ENCODE data around the gene DENND1B. TPM values are rescaled to one million over a fixed set of nuclear protein-coding genes. Genes with fewer than 3 reads are reported as not detected.

DENND1B gene
- total and polyA plus RNA-seq, 2 experiments from 2014 or later, result 9.2 to 21.3 TPM

DNA sequence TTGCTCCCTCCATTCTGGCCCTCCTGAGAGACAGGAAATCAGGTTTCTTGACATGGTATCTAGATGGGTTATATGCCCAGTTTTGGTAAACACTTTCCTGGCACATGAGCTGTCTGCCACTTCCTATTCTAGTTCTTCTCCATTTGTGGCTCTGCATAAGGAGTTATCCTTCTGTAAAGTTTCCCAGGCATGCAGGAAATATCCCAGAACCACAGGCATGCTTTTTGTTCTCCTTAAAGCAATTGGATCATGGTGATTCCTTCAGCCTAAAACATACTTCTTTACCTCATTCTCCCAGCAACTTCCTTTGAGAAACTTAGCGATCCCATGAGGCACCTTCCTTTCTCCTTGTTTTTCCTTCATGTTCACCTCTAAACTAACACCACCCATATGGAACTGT is 307.4 kb downstream of the DENND1B start:
- in situ Hi-C loops (cut with MboI), result no loop called here
- Histone ChIP-seq H3K9ac (no peak overlapping the region), H3K9me3 (ENCODE audit: low read depth) (no peaks in the 10 kb centered on the region), H4K20me1 (ENCODE audit: insufficient read depth) (no peaks in the 10 kb centered on the region), H3K4me3 (no peak overlapping the region), H2AFZ (peak overlapping the region; percentile 28; the same call in 1 of the 2 replicates), H3K9me2 (ENCODE audit: insufficient read depth) (no peaks in the 10 kb centered on the region), H3K27me3 (replicated peaks; ENCODE audit: insufficient read depth) (no peaks in the 10 kb centered on the region), H3K79me2 (ENCODE audit: insufficient read depth) (no peaks in the 10 kb centered on the region), H3K4me2 (ENCODE audit: unreplicated experiment) (no peak overlapping the region), H3K36me3 (ENCODE audit: low read depth) (no peaks in the 10 kb centered on the region), H3K4me1 (ENCODE audit: insufficient read depth) (peaks cover 12% of the 10 kb centered on the region; the same call in 1 of the 2 replicates), H3F3A (ENCODE audit: insufficient read depth) (0 out of 2 replicates have a peak, but pooled peaks cover 6% of the 10 kb centered on the region), H3K27ac (peak overlapping the region; percentile 17; the same call in 1 of the 2 replicates)
- DNase-seq, result peak; percentile 51
- TF ChIP-seq EZH2phosphoT487 (IDR thresholded peaks at IDR 0.05; ENCODE audit: insufficient read depth, low read depth) (no peak), EZH2 (IDR thresholded peaks at IDR 0.05; ENCODE audit: insufficient read depth, poor library complexity, severe bottlenecking) (no peak)
- 7 to 13% methylated on average over 1 of the region's 1 CpG for WGBS, 2 experiments (ENCODE audit: low coverage in 1 of 2, low lambda C conversion rate in 2 of 2, missing lambda C conversion rate in 2 of 2)

DNA sequence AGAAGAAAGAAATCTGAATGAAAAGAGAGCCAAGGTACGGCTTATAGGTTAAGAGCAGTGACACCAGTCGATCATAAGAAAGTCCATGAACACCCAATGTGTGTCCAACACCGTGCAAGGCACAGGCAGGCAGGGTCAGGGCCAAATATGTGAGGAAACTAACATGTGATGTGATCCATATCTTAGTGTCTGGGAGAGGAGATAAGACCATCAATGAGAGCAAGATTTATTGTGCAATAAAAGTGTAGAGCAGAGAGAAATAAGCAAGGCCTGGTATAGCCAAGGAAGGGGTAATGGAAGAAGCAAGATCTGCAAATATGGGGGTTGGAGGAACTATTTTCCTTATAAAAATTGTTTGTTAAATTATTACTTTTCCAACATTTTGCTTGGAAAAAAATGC is 308.5 kb downstream of the DENND1B start:
- H3K9me3 ChIP-seq (ENCODE audit: low read depth), result no peaks in the 10 kb centered on the region
- no peaks in the 10 kb centered on the region for H4K20me1 ChIP-seq (ENCODE audit: insufficient read depth)
- H3K4me1 ChIP-seq (ENCODE audit: insufficient read depth), result peaks cover 12% of the 10 kb centered on the region; the same call in 1 of the 2 replicates
- no peak overlapping the region for H3K9ac ChIP-seq
- TF ChIP-seq EZH2 (IDR thresholded peaks at IDR 0.05; ENCODE audit: insufficient read depth, poor library complexity, severe bottlenecking) (no peak), EZH2phosphoT487 (IDR thresholded peaks at IDR 0.05; ENCODE audit: insufficient read depth, low read depth) (no peak)
- H3K27me3 ChIP-seq (replicated peaks; ENCODE audit: insufficient read depth), result no peaks in the 10 kb centered on the region
- no peaks in the 10 kb centered on the region for H3K9me2 ChIP-seq (ENCODE audit: insufficient read depth)
- H3K36me3 ChIP-seq (ENCODE audit: low read depth), result no peaks in the 10 kb centered on the region
- H3K4me2 ChIP-seq (ENCODE audit: unreplicated experiment), result no peak overlapping the region
- no peaks in the 10 kb centered on the region for H3K79me2 ChIP-seq (ENCODE audit: insufficient read depth)
- no peak overlapping the region for H3K27ac ChIP-seq
- in situ Hi-C loops (cut with MboI), result no loop called here
- WGBS, 2 experiments (ENCODE audit: low coverage in 1 of 2, low lambda C conversion rate in 2 of 2, missing lambda C conversion rate in 2 of 2), result 37 to 41% methylated on average over 3 of the region's 3 CpGs
- no peak overlapping the region for H2AFZ ChIP-seq
- H3F3A ChIP-seq (ENCODE audit: insufficient read depth), result 0 out of 2 replicates have a peak, but pooled peaks cover 6% of the 10 kb centered on the region
- no peak for DNase-seq
- no peak overlapping the region for H3K4me3 ChIP-seq

DNA sequence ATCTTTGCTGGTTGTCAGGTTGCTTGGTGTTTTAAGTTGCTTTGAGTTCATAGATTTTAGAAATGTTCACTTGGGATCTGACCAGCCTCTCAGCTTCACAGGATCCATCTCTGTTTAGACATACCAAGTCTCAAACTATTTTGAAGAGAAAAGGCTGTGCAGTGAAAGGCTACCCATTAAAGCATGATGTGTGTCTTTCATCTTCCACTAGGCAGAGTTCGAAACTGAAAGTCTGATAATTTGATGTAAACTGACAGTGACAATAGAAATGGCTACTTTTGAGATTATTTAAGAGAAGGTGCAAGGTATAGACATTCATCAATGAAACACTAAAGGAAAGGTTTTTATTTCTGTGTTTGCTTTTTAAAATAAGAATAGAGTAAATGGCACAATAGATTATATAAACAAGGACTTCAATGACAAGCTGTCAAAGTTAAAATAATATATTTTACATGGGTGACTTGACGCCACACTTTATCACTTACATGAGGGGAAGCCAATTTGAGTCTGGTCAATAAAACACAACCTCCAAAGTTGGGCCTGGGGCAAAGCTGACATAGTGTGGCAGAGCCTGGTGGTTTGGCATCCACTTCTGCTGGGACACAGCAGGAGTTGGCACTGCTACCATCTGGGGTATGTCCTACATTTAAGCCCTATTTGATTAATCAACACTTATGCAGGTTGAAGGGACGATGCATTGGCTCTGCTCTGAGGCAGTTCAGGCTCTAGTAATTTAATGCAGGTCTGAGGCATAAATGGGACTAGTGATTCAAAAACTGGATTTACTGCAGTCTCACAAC is 309.6 kb downstream of the DENND1B start:
- in situ Hi-C loops (cut with MboI), result no loop called here

DNA sequence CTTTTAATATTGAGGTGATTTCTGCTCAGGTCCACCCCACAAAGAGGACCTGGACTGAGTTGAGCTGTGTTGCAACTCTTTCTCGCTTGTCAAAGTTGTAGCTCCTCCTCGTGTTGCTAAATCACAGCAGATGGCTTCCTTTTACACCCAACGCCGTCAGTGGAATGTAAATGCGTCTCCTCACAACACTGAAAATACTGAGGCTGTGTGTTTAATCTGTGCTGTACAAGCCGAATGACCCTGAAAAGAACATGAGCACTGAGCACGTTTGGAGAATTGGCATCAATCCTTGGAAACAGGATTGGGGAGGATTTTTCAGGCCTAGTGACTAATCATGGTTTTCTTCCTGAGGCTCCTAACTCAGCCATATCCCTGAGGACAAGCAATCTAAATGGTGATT is 311.2 kb downstream of the DENND1B start:
- no peaks in the 10 kb centered on the region for H4K20me1 ChIP-seq (ENCODE audit: insufficient read depth)
- in situ Hi-C loops (cut with MboI), result no loop called here
- no peaks in the 10 kb centered on the region for H3K9me3 ChIP-seq (ENCODE audit: low read depth)
- H3K9ac ChIP-seq, result 0 out of 2 replicates have a peak overlapping the region, but pooled peaks have one; percentile 5
- peak; percentile 72 for DNase-seq
- 0 out of 2 replicates have a peak, but pooled peaks cover 6% of the 10 kb centered on the region for H3F3A ChIP-seq (ENCODE audit: insufficient read depth)
- H2AFZ ChIP-seq, result peak overlapping the region; percentile 53
- TF ChIP-seq EZH2phosphoT487 (IDR thresholded peaks at IDR 0.05; ENCODE audit: insufficient read depth, low read depth) (no peak), EZH2 (IDR thresholded peaks at IDR 0.05; ENCODE audit: insufficient read depth, poor library complexity, severe bottlenecking) (no peak)
- no peaks in the 10 kb centered on the region for H3K9me2 ChIP-seq (ENCODE audit: insufficient read depth)
- H3K4me3 ChIP-seq, result no peak overlapping the region
- peaks cover 12% of the 10 kb centered on the region; the same call in 1 of the 2 replicates for H3K4me1 ChIP-seq (ENCODE audit: insufficient read depth)
- H3K27ac ChIP-seq, result peak overlapping the region; percentile 40
- no peaks in the 10 kb centered on the region for H3K36me3 ChIP-seq (ENCODE audit: low read depth)
- 10% methylated on average over 7 of the region's 7 CpGs for WGBS, 2 experiments (ENCODE audit: low coverage in 1 of 2, low lambda C conversion rate in 2 of 2, missing lambda C conversion rate in 2 of 2)
- peak overlapping the region; percentile 24 for H3K4me2 ChIP-seq (ENCODE audit: unreplicated experiment)
- H3K27me3 ChIP-seq (replicated peaks; ENCODE audit: insufficient read depth), result no peaks in the 10 kb centered on the region
- no peaks in the 10 kb centered on the region for H3K79me2 ChIP-seq (ENCODE audit: insufficient read depth)

More for the DNA sequence above, 309.6 kb downstream of the DENND1B start:
- Histone ChIP-seq H3K9ac (no peak overlapping the region), H3F3A (ENCODE audit: insufficient read depth) (0 out of 2 replicates have a peak, but pooled peaks cover 6% of the 10 kb centered on the region), H3K4me3 (no peak overlapping the region), H3K9me2 (ENCODE audit: insufficient read depth) (no peaks in the 10 kb centered on the region), H3K79me2 (ENCODE audit: insufficient read depth) (no peaks in the 10 kb centered on the region), H4K20me1 (ENCODE audit: insufficient read depth) (no peaks in the 10 kb centered on the region), H3K4me2 (ENCODE audit: unreplicated experiment) (no peak overlapping the region), H3K9me3 (ENCODE audit: low read depth) (no peaks in the 10 kb centered on the region), H3K27ac (no peak overlapping the region), H2AFZ (no peak overlapping the region), H3K4me1 (ENCODE audit: insufficient read depth) (peaks cover 12% of the 10 kb centered on the region; the same call in 1 of the 2 replicates), H3K36me3 (ENCODE audit: low read depth) (no peaks in the 10 kb centered on the region), H3K27me3 (replicated peaks; ENCODE audit: insufficient read depth) (no peaks in the 10 kb centered on the region)
- TF ChIP-seq EZH2phosphoT487 (IDR thresholded peaks at IDR 0.05; ENCODE audit: insufficient read depth, low read depth), result no peak
- WGBS, 2 experiments (ENCODE audit: low coverage in 1 of 2, low lambda C conversion rate in 2 of 2, missing lambda C conversion rate in 2 of 2), result 66 to 69% methylated on average over 3 of the region's 3 CpGs
- no peak for DNase-seq
